Activated CD8-positive, alpha-beta memory T cell treated with anti-CD3 and anti-CD28 coated beads for 24 hours (primary cell): Measurements from ENCODE around the gene SIGLEC9.

Source experiments
- DNase-seq: peaks from one replicate; pipeline ENCODE4 v3.0.0-alpha.2; 2020

Gene SIGLEC9

GRCh38 chr19:51125421-51126075, 842 bp downstream of the SIGLEC9 start:
- DNase-seq = no peak

DNA sequence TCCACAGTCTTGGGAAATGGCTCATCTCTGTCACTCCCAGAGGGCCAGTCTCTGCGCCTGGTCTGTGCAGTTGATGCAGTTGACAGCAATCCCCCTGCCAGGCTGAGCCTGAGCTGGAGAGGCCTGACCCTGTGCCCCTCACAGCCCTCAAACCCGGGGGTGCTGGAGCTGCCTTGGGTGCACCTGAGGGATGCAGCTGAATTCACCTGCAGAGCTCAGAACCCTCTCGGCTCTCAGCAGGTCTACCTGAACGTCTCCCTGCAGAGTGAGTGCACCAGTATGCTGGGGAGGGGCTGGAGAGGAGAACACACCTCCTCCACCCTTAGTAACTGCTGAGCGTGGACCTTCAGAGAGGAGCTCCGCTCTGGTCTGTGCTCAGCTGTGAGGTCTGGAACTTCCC, 2.3 kb downstream of the SIGLEC9 start:
- no peak for DNase-seq

DNA sequence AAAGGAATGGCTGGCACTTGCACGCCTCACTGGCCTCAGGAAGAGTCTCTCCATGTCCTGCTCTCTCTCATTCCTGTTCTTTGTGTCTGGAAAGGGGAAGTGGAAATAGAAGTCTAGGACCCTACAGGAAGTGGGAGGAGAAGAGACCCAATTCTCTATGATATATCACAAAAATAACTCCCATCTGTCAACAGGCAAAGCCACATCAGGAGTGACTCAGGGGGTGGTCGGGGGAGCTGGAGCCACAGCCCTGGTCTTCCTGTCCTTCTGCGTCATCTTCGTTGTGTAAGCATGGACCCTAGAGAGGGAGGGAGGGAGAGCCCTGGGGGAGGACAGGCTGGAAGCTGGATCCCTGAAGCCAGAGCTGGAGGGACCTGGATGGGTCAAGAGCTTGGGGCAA, 3.0 kb downstream of the SIGLEC9 start:
- no peak for DNase-seq

- DNase-seq = no peak
These were observed 3.5 kb downstream of the SIGLEC9 start for GRCh38 chr19:51128227-51128626.

DNA sequence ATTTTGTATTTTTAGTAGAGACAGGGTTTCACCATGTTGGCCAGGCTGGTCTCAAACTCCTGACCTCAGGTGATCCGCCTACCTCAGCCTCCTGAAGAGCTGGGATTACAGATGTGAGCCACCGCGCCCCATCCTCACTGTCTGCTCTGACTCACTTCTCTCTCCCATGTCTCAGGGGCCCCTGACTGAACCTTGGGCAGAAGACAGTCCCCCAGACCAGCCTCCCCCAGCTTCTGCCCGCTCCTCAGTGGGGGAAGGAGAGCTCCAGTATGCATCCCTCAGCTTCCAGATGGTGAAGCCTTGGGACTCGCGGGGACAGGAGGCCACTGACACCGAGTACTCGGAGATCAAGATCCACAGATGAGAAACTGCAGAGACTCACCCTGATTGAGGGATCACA, 5.0 kb downstream of the SIGLEC9 start:
- no peak for DNase-seq

DNA sequence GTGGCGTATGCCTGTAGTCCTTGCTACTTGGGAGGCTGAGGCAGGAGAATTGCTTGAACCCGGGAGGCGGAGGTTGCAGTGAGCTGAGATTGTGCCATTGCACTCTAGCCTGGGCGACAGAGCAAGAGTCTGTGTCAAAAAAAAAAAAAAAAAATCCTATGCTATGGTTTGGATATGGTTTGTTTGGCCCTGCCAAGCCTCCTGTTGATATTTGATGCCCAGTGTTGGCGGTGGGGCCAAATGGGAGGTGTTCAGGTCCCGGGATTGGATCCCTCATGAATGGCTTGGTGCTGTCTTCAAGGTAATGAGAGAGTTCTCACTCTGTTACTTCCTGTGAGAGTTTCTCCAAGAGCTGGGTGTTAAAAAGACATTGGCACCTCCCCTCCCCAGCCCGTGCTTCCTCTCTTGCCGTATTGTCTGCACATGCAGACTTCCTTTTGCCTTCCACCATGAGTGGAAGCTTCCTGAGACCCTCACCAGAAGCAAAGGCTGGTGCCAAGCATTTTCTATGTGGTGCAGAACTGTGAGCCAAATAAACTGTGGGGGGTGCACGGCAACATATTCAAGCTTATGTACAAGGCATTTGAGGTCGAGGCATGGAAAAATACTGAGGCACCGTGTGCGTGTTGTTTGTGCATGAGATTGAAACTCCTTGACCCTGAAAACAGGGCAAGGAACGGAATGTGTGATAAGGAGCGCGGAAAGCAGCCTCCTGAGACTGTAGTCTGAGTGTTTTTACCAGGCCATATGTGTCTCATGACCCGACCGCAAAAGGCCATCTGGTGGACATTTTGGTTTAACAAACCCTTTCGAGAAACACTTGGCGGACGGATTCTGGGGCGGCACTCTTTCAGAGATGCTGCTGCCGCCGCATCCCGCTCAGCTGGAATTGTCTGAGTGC, 7.3 kb downstream of the SIGLEC9 start:
- peak; percentile 72 for DNase-seq

DNA sequence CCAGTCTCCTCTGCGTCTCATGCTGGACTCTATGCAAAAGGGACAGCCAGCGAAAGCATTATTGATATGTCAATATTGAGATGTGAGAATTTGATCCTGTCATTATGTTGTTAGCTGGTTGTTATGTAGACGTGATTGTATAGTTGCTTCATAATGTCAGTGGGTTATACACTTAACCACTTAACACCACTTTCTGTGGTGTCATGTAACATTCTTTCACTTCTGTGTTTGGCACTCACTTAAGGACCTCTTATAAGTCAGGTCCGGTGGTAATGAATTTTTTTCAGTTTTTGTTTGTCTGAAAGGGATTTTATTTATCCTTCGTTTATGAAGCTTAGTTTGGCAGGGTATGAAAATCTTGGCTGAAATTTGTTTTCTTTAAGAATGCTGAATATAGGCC, 10.3 kb downstream of the SIGLEC9 start:
- no peak for DNase-seq

DNA sequence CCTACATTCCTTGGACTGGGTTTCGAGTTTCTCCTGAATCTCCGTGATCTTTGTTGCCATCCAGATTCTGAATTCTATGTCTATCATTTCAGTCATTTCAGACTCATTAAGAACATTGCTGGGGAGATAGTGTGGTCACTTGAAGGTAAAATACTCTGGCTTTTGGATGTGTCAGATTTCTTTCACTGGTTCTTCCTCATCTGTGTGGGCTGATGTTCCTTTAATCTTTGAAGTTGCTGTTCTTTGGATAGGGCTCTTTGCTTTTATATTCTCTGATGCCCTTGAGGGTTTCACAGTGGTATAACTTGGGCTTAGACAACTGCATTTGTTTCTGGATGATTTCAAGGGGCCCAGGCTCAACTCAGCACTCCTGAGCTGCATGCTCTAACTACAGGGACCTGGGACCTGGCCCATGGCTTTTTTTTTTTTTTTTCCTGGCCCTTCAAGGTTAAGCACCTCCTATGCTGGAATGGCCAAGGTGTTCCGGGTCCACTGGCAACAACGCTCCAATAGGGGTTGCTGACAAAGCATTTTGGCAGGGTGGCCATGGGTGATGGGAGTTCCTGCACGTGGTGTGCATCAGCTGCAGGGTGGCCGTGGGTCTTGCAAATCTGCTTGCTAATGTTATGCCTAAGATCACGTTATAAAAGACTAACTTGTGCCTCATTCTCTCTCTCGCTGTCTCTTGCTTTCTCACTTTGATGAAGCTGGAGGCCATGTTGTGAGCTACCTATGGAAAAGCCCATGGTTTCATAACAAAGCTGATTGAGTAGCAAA, 11.5 kb downstream of the SIGLEC9 start:
- peak; percentile 17 for DNase-seq

DNA sequence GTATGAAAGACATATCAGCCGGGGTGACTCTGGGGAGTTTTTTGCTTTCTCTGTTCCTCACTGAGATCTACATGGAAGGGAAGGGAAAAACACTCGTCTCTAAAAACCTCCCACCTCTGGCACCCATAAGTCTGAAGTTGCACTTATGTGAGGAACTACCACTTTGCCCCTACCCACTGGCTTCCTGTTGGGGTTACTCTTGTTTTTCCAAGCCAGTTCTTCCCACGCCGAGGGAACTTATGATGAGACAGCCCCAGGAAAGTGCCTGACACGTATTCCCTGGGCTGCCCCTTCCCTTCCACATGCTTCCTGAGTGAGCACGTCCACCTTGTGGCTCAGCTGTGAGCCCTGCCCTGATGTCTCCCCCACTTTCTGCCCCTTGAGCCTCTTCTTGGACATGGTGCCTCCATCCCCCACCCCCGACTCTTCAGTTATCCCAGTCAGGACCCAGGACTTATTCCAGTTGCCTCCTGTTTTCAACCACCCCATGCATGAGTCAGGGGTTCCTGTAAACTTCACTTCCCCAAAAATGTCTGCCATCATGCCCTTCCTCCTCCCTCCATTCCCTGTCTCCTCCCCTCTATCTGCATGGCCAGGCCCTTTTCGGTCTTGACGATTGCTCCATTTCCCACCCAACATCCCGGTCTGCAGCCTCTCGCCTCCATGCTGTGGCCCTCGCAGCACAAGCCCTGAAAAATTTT, 12.3 kb downstream of the SIGLEC9 start:
- peak; percentile 54 for DNase-seq

- DNase-seq = no peak
These were observed 13.2 kb downstream of the SIGLEC9 start for GRCh38 chr19:51137792-51138425.

DNA sequence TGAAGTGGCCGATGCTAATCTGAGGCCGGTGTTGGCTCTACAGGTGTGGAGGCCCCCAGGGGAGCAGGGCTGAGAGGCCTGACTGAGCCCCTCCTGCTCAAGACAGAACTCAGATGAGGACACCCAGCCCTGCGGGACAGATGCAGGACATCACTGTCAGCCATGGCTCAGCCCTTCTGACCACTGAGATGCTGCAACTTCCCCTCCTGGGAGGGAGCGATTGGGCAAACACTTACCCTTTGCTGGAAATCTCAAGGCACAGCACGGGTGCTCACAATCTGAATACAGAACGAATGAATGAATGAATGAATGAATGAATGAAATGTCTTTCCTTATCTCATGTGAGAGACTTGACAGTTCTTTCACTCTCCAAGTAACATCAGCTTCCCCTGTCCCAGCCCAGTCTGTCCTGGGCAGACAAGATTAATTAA, 13.9 kb downstream of the SIGLEC9 start:
- DNase-seq = peak; percentile 38

- peak; percentile 15 for DNase-seq
These were observed 14.8 kb downstream of the SIGLEC9 start for GRCh38 chr19:51139299-51140014.

DNA sequence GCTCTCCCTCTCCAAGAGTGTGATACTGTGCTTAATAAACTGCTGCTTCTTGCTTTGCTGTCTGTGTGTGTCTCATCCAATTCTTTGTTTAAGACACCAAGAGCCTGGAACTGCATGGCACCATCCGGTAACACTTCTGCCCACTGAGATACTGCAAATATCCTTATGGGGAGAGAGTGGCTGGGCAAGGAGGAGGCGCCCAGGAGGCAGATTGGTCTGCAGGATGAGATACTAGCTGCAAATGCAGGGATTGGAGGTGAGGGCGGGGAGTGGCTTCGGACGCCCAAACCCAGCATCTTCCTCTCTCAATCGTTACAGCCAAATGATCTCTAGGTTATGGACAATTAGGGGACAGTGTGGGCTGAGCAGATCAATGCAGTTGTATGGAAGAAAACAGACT, 15.7 kb downstream of the SIGLEC9 start:
- peak; percentile 33 for DNase-seq

GRCh38 chr19:51141181-51141580, 16.5 kb downstream of the SIGLEC9 start:
- DNase-seq = peak; percentile 49

GRCh38 chr19:51142119-51142518, 17.4 kb downstream of the SIGLEC9 start, which contains the start of gene SIGLEC7:
Gene SIGLEC7 (plus strand): TSS chr19:51142301. CDS start chr19:51142370, 69 bp downstream.
- DNase-seq = peak; percentile 54

DNA sequence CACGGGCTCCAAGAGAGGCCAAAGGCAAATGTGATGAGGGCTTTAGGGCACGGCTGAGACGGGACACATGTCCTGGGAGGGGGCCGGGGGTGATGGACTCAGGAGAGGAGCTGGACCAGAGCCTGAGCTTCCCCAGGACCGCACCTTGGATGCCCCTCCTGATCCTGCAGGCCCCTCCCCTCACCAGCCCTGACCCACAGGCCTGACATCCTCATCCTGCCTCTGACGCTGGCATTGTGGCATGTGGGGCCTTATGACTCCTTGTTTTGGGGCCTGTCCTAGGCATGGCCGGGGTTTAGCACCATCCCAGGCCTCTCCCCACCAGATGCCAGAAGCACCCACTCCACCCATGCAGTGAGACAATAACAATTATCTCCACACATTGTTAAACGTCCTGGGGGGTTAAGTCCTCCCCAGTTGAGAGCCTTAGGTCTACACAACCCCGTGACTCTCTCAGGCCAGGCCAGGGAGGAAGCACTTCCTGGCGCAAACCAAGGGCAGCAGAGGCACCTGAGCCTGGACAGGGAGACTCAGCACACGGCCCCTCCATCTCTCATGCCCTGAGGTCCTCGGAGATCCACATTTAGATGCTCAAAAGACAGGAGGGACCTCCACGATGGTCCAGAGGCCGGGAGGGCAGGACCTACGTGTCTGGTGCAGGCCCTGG, 18.2 kb downstream of the SIGLEC9 start:
- DNase-seq = peak; percentile 35

DNA sequence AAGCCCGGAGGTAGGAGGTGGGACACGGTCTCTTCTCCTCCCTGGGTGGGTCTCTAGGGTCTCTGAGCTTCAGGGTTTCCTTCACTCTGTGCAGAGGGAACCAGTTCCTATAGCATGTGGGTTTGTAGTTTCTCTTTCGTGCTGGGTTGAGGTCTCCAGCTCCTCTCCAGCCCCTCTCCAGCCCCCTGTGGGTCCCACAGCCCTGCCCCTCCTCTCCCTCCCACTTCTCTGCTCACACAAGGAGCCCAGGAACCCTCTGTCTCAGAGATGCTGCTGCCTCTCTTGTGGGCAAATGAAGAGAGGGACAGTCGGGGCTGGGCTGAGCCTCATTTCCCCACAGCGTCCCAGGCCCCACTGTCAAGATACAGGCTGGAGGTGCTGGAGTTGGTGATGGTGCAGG, 18.8 kb downstream of the SIGLEC9 start:
- DNase-seq = peak; percentile 38

DNA sequence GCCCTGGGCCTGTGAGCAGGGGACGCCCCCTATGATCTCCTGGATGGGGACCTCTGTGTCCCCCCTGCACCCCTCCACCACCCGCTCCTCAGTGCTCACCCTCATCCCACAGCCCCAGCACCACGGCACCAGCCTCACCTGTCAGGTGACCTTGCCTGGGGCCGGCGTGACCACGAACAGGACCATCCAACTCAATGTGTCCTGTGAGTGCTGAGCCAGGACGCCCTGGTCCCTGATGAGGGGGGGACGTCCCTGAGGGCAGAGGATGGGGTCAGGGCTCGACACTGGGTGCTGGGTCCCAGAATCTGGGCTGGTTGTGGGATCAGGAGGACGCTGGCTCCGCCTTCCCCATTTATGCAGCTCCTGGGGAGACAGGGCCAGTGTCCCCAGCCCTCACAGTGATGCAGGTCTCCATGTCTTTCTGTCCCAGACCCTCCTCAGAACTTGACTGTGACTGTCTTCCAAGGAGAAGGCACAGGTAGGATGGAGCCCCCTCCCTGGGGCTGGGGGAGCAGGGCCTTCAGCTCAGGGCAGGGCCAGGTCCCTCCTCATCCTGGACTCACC, 19.9 kb downstream of the SIGLEC9 start:
- DNase-seq = peak; percentile 49

- DNase-seq = peak; percentile 48
These were observed 21.3 kb downstream of the SIGLEC9 start for GRCh38 chr19:51145916-51146493.

DNA sequence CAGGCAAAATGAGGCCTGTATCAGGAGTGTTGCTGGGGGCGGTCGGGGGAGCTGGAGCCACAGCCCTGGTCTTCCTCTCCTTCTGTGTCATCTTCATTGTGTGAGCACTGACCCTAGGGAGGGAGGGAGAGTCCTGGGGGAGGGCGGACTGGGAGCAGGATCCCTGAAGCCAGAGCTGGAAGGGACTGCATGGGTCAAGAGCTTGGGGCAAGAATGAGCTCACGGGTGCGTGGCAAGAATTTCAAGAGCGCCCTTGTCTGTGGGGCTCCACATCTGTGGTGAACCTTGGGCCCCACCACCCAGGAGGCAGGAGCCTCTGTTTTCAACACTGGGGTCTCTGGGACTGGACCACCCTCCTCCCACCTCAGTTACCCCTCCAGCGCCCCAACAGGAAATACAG, 22.0 kb downstream of the SIGLEC9 start:
- DNase-seq = peak; percentile 28
